ENCODE results near the gene TCF4.
A peak's percentile ranks its signal among the peaks of the same experiment; 100 is the strongest.

TCF4 gene

DNA sequence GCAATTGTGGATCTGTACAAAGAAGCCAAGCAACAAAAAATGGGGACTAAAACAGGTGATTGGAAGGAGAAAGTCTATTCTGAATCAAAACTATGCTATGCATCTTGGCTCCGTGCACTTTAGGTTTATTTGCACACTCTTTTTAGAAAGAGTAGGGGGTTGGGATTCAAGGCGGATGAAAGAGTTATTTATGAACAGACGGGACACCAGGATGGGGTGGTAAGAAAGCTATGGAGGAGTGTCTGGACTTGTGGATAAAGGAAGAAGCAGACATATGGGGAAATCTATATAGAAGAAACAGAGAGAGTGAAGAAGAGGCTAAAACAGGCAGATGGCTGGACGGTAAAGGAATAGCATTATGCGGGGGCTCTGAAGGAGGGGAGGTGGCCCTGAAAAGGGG, 57.8 kb downstream of the TCF4 start:
- H3K4me3 ChIP-seq (ENCODE audit: low read depth, low read length) = no peak overlapping the region
- TF ChIP-seq, protein P1, sequence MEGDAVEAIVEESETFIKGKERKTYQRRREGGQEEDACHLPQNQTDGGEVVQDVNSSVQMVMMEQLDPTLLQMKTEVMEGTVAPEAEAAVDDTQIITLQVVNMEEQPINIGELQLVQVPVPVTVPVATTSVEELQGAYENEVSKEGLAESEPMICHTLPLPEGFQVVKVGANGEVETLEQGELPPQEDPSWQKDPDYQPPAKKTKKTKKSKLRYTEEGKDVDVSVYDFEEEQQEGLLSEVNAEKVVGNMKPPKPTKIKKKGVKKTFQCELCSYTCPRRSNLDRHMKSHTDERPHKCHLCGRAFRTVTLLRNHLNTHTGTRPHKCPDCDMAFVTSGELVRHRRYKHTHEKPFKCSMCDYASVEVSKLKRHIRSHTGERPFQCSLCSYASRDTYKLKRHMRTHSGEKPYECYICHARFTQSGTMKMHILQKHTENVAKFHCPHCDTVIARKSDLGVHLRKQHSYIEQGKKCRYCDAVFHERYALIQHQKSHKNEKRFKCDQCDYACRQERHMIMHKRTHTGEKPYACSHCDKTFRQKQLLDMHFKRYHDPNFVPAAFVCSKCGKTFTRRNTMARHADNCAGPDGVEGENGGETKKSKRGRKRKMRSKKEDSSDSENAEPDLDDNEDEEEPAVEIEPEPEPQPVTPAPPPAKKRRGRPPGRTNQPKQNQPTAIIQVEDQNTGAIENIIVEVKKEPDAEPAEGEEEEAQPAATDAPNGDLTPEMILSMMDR (IDR thresholded peaks at IDR 0.05; ENCODE audit: borderline replicate concordance, insufficient read depth, low read depth, low read length) = no peak

DNA sequence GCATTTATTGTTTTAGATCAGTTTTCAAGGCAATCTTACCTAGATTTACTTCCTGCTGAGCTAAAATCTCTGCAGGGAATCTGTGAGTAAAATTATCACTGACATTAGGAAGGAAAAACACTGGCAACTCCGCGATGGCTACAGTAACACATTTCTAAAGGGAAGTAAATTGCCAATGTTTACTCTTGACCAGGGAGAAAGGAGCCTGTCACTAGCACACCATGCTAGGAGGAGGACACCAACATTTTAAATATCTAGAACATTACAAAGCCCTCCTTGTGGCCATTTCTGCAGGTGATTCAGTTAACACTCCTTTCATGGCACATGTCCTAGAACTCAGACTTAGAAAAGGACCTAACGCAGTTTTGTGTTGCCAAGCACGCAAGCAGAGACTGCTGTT, 58.4 kb downstream of the TCF4 start:
- no peak overlapping the region for H3K4me3 ChIP-seq (ENCODE audit: low read depth, low read length)
- TF ChIP-seq, protein P1 (IDR thresholded peaks at IDR 0.05; ENCODE audit: borderline replicate concordance, insufficient read depth, low read depth, low read length) = no peak

- H3K4me3 ChIP-seq (ENCODE audit: low read depth, low read length) = no peak overlapping the region
- TF ChIP-seq, protein P1 (IDR thresholded peaks at IDR 0.05; ENCODE audit: borderline replicate concordance, insufficient read depth, low read depth, low read length) = no peak
These were observed 62.1 kb downstream of the TCF4 start for GRCh38 chr18:55525845-55526244.

GRCh38 chr18:55524353-55525073, 63.5 kb downstream of the TCF4 start:
- TF ChIP-seq, protein P1 (IDR thresholded peaks at IDR 0.05; ENCODE audit: borderline replicate concordance, insufficient read depth, low read depth, low read length) = no peak
- H3K4me3 ChIP-seq (ENCODE audit: low read depth, low read length) = no peak overlapping the region

GRCh38 chr18:55523001-55523400, 65.0 kb downstream of the TCF4 start:
- H3K4me3 ChIP-seq (ENCODE audit: low read depth, low read length) = no peak overlapping the region
- TF ChIP-seq, protein P1 (IDR thresholded peaks at IDR 0.05; ENCODE audit: borderline replicate concordance, insufficient read depth, low read depth, low read length) = no peak

DNA sequence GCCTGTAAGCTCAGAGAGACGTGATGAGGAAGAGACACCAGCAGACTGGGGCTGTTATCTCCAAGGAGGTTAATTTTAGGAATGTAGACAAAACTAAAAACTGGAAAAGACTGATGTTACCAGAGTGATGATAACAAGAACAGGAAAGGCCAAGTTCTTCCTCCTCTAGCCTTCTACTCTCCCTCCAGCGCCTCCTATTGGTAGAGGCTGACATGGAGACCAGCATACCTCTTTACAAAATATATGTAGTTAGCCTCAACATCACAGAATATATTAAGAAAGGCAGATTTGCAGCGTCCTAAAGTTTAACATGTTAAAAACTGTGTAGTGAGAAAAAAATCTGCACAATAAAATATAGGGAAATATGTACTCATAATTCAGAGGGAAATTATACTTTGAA, 66.0 kb downstream of the TCF4 start:
- no peak overlapping the region for H3K4me3 ChIP-seq (ENCODE audit: low read depth, low read length)
- TF ChIP-seq, protein P1 (IDR thresholded peaks at IDR 0.05; ENCODE audit: borderline replicate concordance, insufficient read depth, low read depth, low read length) = peak; percentile 76

- no peak overlapping the region for H3K4me3 ChIP-seq (ENCODE audit: low read depth, low read length)
- TF ChIP-seq, protein P1 (IDR thresholded peaks at IDR 0.05; ENCODE audit: borderline replicate concordance, insufficient read depth, low read depth, low read length) = no peak
These were observed 70.9 kb downstream of the TCF4 start for GRCh38 chr18:55517055-55517454.
